ENCODE data around the gene TMEM131L.
"Not testable (repeated sequence)": the region's sequence is repeated elsewhere in the genome, so short reads cannot be mapped to it uniquely, and the experiment has no call there.

TMEM131L gene, protein sequence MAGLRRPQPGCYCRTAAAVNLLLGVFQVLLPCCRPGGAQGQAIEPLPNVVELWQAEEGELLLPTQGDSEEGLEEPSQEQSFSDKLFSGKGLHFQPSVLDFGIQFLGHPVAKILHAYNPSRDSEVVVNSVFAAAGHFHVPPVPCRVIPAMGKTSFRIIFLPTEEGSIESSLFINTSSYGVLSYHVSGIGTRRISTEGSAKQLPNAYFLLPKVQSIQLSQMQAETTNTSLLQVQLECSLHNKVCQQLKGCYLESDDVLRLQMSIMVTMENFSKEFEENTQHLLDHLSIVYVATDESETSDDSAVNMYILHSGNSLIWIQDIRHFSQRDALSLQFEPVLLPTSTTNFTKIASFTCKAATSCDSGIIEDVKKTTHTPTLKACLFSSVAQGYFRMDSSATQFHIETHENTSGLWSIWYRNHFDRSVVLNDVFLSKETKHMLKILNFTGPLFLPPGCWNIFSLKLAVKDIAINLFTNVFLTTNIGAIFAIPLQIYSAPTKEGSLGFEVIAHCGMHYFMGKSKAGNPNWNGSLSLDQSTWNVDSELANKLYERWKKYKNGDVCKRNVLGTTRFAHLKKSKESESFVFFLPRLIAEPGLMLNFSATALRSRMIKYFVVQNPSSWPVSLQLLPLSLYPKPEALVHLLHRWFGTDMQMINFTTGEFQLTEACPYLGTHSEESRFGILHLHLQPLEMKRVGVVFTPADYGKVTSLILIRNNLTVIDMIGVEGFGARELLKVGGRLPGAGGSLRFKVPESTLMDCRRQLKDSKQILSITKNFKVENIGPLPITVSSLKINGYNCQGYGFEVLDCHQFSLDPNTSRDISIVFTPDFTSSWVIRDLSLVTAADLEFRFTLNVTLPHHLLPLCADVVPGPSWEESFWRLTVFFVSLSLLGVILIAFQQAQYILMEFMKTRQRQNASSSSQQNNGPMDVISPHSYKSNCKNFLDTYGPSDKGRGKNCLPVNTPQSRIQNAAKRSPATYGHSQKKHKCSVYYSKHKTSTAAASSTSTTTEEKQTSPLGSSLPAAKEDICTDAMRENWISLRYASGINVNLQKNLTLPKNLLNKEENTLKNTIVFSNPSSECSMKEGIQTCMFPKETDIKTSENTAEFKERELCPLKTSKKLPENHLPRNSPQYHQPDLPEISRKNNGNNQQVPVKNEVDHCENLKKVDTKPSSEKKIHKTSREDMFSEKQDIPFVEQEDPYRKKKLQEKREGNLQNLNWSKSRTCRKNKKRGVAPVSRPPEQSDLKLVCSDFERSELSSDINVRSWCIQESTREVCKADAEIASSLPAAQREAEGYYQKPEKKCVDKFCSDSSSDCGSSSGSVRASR (N-terminal part only)

DNA sequence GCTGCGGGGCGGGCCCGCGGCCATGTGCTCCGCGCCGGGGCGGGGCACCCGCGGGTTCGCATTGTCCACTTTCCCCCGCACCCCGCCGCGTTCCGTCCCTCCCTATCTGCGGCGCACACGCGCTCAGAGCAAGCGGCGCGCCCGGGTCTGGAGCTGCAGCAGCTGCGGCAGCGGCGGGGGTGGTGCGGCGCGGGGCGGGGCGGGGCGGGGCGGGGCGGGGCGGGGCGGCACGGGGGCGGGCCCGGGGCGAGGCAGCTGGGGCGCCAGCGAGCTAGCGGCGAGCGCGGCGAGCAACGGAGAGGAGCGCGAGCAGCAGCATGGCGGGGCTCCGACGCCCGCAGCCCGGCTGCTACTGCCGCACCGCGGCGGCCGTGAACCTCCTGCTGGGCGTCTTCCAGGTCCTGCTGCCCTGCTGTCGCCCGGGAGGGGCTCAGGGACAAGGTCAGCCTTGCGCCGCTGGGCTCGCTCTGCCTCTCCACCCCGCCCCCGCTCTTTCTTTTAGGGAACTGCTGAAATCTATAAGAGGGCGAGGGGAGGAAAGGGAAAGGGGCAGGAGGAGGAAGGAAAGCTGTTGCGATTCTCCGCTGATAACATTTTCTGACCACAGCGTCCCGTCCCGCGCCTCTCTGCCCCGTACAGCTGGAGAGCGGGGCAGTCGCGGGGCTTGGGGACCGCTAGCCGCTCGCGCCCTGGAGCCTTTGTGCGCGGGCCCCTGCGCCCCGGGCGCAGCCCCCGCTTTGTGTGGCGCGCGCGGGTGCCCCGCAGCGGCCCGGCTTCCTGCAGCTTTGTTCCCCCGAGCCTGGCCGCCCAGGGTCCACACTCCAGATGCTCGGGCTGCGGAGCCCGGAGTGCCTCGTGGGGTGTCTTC is at the start of gene TMEM131L:
TMEM131L (plus strand) TSS at position 280 of the 868 bp plus-strand sequence; CDS start at position 318, 38 bp downstream.
- no peak for DNase-seq

DNA sequence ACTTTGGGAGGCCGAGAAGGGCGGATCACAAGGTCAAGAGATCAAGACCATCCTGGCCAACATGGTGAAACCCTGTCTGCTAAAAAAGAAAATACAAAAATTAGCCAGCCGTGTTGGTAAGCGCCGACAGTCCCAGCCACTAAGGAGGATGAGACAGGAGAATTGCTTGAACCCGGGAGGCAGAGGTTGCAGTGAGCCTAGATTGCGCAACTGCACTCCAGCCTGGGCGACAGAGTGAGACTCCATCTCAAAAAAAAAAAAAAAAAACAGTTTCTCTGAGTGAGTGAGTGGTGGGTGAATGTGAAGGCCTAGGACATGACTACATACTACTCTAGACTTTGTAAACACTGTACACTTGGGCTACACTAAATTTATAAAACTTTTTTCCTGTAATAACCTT is 49.7 kb upstream of the TMEM131L start:
- not testable (repeated sequence) for DNase-seq

DNA sequence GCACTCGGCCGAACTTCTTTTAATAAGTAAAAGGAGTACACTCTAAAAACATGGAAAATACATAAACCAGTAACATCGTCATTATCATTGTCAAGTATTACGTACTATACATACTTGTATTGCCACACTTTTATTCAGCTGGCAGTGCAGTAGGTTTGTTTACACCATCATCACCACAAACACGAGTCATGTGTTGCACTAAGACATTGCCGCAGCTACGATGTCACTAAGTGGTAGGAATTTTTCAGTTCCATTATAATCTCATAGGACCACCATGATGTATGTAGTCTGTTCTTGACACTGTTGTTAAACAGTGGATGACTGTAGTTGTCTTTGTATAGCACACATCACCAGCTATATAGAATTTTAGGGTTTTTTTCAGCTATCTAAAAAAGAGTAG is 48.0 kb upstream of the TMEM131L start:
- no peak for DNase-seq

DNA sequence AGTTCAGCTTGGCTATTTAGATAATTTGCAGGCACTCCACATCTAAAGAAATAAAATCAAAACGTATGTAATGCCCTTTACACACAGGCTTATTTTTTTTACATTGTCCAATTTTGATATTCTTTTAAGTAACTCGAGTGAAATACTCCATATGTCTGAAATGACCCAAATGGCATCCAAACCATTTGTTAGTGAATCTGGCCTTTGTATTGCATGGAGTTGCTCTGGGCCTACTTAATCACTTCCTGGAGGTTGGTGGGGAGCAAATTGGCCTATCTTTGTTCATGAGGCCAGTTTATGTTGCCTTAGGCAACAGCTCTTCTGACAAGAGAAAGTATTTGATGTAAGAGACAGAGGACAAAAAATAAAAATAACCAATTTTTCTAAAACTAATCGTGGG is 47.6 kb upstream of the TMEM131L start:
- DNase-seq: no peak

DNA sequence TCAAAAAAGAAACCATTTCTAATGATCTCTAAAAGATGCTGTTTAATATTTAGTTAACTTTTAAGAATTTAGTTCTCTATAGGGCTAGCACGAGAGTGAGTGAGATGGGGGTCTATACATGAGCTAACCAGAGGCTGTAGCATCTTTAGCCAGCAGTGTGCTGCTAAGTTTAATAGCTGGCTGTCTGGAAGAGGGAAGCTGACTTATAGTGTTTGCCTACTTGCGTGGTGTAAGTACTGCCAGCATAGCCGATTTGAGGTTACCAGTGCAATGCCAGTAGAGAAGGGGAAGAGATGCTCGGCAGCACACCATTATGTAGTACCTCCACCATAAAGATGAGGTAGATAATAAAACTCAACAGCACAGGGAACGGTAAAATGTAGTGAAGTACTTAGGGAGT is 47.1 kb upstream of the TMEM131L start:
- DNase-seq: no peak

GRCh38 chr4:153419673-153420278 is 46.4 kb upstream of the TMEM131L start:
- DNase-seq: no peak

DNA sequence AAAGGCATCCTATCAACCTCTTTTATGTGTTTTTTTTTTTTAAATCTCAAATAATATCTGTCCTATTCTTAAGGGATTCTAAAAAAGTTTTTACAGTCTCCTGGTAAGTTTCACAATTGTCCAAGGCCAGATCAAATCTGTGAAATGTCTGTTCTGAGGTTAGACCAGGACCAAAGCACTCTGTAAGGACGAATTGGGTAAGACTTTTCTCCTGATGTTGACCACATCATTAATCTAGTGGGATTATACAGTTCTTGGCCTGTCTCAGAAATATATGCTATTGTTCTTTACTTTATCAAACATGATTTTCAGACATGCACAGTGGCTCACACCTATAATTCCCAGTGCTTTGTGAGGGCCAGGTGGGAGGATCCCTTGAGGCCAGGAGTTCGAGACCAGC is 45.8 kb upstream of the TMEM131L start:
- no peak for DNase-seq

DNA sequence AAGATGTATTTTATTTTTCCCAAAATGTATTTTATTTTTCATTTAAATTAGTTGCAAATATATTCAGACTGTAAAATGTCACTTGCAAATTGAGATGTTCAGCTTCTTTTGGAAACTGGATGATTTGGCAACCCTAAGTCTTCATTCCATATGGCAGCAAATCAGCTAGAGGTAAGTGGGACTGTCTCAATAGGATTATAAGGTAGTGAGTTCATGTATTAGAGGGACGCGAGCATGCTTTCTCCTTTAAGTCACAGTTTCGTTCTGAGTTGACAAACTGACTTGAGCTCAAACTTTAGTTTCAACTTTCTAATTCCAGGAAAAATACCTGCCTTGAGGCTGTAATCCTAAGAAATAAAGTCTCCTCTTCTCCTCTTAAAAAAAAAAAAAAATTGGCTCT is 44.2 kb upstream of the TMEM131L start:
- DNase-seq: no peak

- no peak for DNase-seq
Observed at GRCh38 chr4:153426207-153426885, 39.8 kb upstream of the TMEM131L start.

GRCh38 chr4:153427363-153428071 is 38.6 kb upstream of the TMEM131L start:
- no peak for DNase-seq

DNA sequence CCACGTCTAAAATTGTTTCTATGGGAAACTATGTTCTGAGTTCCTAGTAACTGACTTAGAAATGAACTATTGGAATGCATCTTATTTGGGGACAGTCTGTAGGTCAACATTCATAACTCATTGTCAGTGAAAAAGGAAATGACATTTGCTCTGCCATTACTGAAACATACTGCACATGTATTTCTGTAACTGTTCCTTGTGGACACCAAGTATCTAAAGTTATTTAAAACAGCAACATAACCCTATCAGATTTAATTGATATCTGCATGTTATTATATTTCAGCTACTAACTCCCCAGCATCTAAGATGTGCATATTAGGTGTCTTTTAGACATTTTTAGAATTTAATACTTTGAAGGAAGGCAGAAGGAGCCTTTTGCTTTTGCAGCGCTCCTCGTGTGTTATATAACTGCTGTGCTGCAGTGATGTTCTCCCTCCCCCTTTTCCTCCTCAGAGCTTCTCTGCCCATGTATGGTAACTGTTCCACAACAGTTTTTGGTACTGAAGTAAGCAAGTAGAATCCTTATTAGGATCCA is 37.2 kb upstream of the TMEM131L start:
- DNase-seq: no peak

DNA sequence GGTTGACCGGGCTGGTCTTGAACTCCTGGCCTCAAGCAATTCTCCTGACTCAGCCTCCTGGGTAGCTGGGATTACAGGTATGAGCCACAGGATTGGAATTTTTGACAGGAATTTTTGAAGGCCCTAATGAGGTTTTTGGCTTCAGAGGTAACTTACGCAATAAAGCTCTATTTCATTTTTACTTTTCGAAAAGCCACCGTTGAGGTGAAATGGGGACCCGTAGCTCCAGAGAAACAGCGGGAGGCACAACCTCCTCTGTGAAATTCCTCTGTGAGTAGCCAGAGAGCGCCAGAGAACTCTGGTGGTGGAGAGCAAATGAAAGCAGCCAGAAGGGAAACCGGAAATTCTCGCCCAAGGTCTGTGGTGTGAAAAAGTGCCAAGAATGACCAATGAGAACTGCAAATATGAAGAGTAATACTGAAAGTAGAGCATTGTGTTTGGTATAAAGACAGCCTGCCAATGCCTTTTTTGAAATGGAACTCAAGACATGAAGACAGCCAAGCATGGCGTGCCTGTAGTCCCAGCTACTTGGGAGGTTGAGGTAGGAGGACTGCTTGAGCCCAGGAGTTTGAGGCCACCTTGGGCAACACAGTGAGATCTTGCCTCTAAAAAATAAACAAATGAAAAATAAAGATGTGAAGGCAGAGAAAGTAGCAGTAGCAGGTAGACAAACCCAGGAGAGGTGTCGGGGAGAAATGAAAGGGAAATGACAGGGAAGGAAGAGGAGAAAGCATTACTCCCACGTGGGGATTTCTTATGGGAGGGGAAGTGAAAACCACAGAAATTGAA is 33.0 kb upstream of the TMEM131L start:
- no peak for DNase-seq

DNA sequence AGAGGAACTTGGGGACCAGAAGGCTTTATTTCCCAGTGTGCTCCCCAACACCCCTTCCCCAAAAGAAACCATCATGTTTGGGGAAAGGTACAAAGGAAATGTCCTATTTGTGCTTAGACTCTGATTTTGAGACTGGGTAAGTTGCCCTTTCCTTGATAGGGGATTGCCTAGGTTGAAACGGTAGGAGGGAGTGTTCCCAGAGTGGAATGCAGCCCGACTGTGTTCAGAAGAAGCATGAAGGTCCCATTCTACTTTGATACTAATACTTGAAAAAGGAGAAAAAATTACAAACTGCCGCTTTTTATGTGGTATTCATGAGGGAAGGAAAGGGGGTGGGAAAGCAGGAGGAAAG is 32.4 kb upstream of the TMEM131L start:
- no peak for DNase-seq

DNA sequence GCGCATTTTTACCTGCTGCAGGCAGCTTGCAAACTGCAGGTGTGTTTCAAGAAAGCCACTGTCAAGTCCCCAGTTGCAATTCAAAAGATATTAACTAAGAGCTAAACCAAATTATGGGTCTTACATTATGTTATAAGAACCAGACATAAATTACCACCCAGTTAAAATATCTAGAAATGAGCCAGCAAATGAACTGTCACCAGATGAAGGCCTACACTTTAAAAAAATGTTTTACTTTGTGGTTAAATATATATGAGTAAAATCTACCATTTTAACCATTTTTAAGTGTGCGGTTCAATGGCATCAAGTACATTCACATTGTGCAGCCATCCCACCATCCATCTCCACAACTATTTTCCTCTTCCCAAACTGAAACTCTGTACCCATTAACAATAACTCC is 32.0 kb upstream of the TMEM131L start:
- no peak for DNase-seq

GRCh38 chr4:153438916-153439756 is 27.0 kb upstream of the TMEM131L start:
- DNase-seq: no peak

DNA sequence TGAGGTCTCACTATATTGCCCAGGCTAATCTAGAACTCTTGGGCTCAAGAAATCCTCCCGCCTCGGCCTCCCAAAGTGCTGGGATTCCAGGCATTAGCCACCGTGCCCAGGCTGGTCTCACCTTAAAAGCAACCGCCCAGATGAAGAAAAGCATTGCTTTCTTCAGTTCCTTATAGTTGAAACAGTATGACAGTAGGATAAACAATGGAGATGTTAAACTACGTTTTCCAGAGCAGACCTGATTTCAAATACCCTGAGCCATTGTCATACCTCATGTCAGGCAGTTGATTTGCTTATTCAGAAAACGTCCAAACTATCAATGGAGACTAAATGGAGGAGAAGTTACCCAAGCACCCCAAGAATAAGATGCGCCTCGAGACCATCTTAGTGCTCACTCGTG is 26.3 kb upstream of the TMEM131L start:
- no peak for DNase-seq

GRCh38 chr4:153440475-153440874 is 25.7 kb upstream of the TMEM131L start:
- DNase-seq: no peak

DNA sequence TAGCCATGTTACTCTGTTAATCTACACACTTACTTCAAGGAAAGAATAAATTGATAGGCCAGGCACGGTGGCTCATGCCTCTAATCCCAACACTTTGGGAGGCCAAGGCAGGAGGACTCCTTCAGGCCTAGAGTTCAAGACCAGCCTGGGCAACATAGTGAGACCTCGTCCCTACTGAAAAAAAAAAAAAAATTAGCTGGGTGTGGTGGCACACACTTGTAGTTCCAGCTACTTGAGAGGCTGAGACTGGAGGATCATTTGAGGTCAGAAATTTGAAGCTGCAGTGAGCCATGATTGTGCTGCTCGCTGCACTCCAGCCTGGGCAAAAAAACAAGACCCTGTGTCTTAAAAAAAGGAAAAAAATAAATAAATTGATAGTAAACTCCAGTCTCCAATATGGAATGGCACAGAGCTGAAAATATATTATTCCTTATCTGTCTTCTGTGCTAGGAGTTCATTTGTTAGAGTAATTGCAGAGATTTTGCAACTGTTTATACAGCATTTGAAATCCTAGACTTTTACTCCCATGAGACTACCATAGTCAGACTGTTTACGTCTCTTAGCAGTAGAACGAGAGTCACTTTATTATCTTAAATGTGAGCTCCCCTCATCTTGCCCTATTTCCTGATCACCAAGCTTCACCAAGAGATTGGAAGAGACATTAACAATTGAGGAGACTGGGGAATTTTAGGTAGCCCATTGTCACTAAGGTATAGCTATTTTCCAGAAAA is 18.8 kb upstream of the TMEM131L start:
- DNase-seq: no peak
